A673 (cell line): ENCODE results near the gene TRIAP1. TPM values are rescaled to one million over a fixed set of nuclear protein-coding genes. Genes with fewer than 3 reads are reported as not detected.

Experiments used
- BruUV-seq: library from RNA; stranded (reverse); fragments of 400-500 nt; replicated peaks from 2 replicates; lab custom pipeline; 2021; lab: Mats Ljungman, UMichigan
- CTCF ChIA-PET: fragments of 300-600 bp; sonication (Branson Sonifier 250); formaldehyde crosslinking; loops from one replicate; lab custom pipeline; 2022; ENCODE audit warnings: antibody characterized with exemption; lab: Charles Lee
- POLR2A ChIA-PET: fragments of 300-600 bp; sonication (Branson Sonifier 250); formaldehyde crosslinking; loops from one replicate; lab custom pipeline; 2022; ENCODE audit warnings: antibody characterized with exemption; ENCODE audit not compliant: low non-redundant PET; lab: Charles Lee
- DNase-seq: peaks from one replicate; pipeline ENCODE4 v3.0.0-alpha.2; 2015; ENCODE audit warnings: low spot score
- H3K27ac ChIP-seq: fragments of 200-600 bp; sonication (generic); 2 replicates; pipeline ENCODE4 v1.5.1; 2016; ENCODE audit warnings: mixed run types, low read depth, mild to moderate bottlenecking, mixed read lengths, antibody characterized with exemption, low read length; ENCODE audit not compliant: poor library complexity, severe bottlenecking
- H3K27me3 ChIP-seq: fragments of 200-600 bp; sonication (generic); replicated peaks from 2 replicates; pipeline ENCODE4 v1.6.1; 2017; ENCODE audit warnings: mixed run types, low read depth, mild to moderate bottlenecking, mixed read lengths, antibody characterized with exemption, low read length; ENCODE audit not compliant: insufficient read depth, poor library complexity
- H3K36me3 ChIP-seq: fragments of 200-600 bp; sonication (generic); 2 replicates; pipeline ENCODE4 v1.6.1; 2016; ENCODE audit warnings: mixed run types, mild to moderate bottlenecking, mixed read lengths, antibody characterized with exemption, low read length; ENCODE audit not compliant: insufficient read depth, poor library complexity, severe bottlenecking
- H3K4me1 ChIP-seq: fragments of 200-600 bp; sonication (generic); 2 replicates; pipeline ENCODE4 v1.6.1; 2017; ENCODE audit warnings: mixed run types, mild to moderate bottlenecking, mixed read lengths, antibody characterized with exemption, low read length; ENCODE audit not compliant: insufficient read depth, poor library complexity, severe bottlenecking
- H3K4me3 ChIP-seq: fragments of 200-600 bp; sonication (generic); 2 replicates; pipeline ENCODE4 v1.5.1; 2016; ENCODE audit warnings: low read depth, mixed run types, mild to moderate bottlenecking, mixed read lengths, low read length; ENCODE audit not compliant: poor library complexity, severe bottlenecking
- H3K9me3 ChIP-seq: fragments of 200-600 bp; sonication (generic); 2 replicates; pipeline ENCODE4 v1.6.1; 2016; ENCODE audit warnings: mixed run types, low read depth, mild to moderate bottlenecking, mixed read lengths, antibody characterized with exemption, low read length; ENCODE audit not compliant: poor library complexity, severe bottlenecking
- CTCF ChIP-seq: fragments of 300-800, 200-600 bp; sonication (generic); conservative IDR thresholded peaks from 2 replicates; pipeline ENCODE4 v1.5.1; 2017; ENCODE audit warnings: low read depth, mild to moderate bottlenecking, antibody characterized with exemption, low read length, moderate library complexity, mixed read lengths
- EZH2 ChIP-seq: fragments of 200-600 bp; sonication (generic); IDR thresholded peaks from 2 replicates; pipeline ENCODE4 v1.6.1; 2017; ENCODE audit warnings: borderline replicate concordance, low read depth, mild to moderate bottlenecking, mixed read lengths, antibody characterized with exemption, low read length; ENCODE audit not compliant: poor library complexity, severe bottlenecking
- intact Hi-C: fragments of 100-400 bp; cut with micrococcal nuclease; formaldehyde crosslinking; loops from one replicate; pipeline ENCODE4 v1.10.0; 2022; ENCODE audit not compliant: unreplicated experiment
- total RNA-seq: library from RNA; stranded (reverse); gene quantifications from 2 replicates; pipeline ENCODE4 v1.2.3, GENCODE V29; 2021

The TRIAP1 gene
- total RNA-seq, 1 experiment from 2014 or later: 36.4 TPM

- peak; percentile 99 for DNase-seq
- Histone ChIP-seq H3K36me3 (peaks cover 25% of the 10 kb centered on the region), H3K27me3 (no peaks in the 10 kb centered on the region), H3K9me3 (no peaks in the 10 kb centered on the region), H3K27ac (peak within 1 kb of the TSS; percentile 69), H3K4me3 (peak within 1 kb of the TSS; percentile 74), H3K4me1 (peaks cover 12% of the 10 kb centered on the region)
- intact Hi-C loops: loop anchor here (10.0 kb wide), 2 partner anchors 113 to 213 kb away; partner anchors contain the start of gene PLA2G1B
- POLR2A ChIA-PET: no interaction called here
- CTCF ChIA-PET: no interaction called here
- no TSS peak for BruUV-seq
- no peak for TF ChIP-seq CTCF
- TF ChIP-seq EZH2: no peak
These were observed 8.3 kb downstream of the TRIAP1 start, which contains the start of gene COX6A1 for GRCh38 chr12:120437735-120438494. COX6A1 (plus strand) TSS chr12:120438113; CDS start chr12:120438127, 14 bp downstream.

GRCh38 chr12:120432772-120433525 lies 13.2 kb downstream of the TRIAP1 start:
- ChIA-PET CTCF (interaction anchor here (0.7 kb wide), 1 partner anchor 193 kb away, joined by 3 read pairs; no protein-coding TSS in a partner anchor), POLR2A (no interaction called here)
- H3K27me3 ChIP-seq: no peaks in the 10 kb centered on the region
- no peak for DNase-seq
- no TSS peak for BruUV-seq
- H3K4me1 ChIP-seq: no peaks in the 10 kb centered on the region
- H3K4me3 ChIP-seq: no peak overlapping the region
- no peak overlapping the region for H3K27ac ChIP-seq
- TF ChIP-seq EZH2 (no peak), CTCF (no peak)
- no peaks in the 10 kb centered on the region for H3K36me3 ChIP-seq
- intact Hi-C loops: loop anchor here (10.0 kb wide), 2 partner anchors 108 to 208 kb away; partner anchors contain the start of gene PLA2G1B
- no peaks in the 10 kb centered on the region for H3K9me3 ChIP-seq

GRCh38 chr12:120429368-120429767 lies 16.8 kb downstream of the TRIAP1 start:
- H3K4me3 ChIP-seq: no peak overlapping the region
- intact Hi-C loops: no loop called here

More at GRCh38 chr12:120429368-120429767, 16.8 kb downstream of the TRIAP1 start:
- ChIA-PET POLR2A (no interaction called here), CTCF (interaction anchor here (0.6 to 0.7 kb wide), 3 partner anchors 51 to 478 kb away, joined by 3 to 4 read pairs (median 3); no protein-coding TSS in a partner anchor)
- no peaks in the 10 kb centered on the region for H3K36me3 ChIP-seq
- no peak for TF ChIP-seq EZH2
- H3K27me3 ChIP-seq: no peaks in the 10 kb centered on the region
- H3K9me3 ChIP-seq: no peaks in the 10 kb centered on the region
- H3K4me1 ChIP-seq: no peaks in the 10 kb centered on the region
- no peak for DNase-seq
- BruUV-seq: no TSS peak
- H3K27ac ChIP-seq: no peak overlapping the region
